ENCODE measurements around the gene JMJD6.

JMJD6 gene

DNA sequence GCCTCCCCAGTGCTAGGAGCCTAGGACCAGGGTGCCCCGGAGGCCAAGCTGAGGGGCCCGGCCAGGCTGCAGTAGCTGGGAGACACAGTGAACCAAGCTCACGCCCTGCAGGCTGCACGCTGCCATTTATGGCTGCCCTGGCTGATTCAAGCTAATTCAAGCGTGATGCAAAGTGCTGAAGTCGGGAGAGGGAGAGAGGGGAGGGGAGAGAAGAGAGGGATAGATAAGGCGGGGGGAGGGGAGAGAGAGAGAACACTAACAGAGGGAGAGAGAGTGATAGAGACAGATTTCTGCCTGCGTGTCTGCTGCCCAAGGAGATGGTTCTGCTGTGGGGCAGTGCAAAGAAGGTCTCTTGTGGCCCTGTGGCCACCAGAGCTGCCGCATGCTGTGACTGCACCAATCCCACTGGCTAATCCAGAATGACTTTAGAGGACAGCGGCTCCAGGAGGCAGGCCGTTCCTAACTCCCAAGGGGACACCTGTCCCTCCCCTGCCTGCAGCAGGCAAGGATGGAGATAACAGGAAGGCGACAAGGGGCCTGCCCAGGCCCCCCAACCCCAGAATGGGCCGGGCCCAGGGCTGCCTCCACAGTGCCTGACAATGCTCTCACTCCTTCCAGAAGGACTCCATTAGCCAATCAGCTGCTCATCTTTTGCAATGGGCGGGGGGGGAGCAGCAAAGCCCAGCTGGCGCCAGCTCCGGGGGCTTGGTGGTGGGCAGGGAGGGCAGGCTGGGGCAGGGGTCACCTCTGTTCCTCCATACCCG is 28.5 kb downstream of the JMJD6 start:
- DNase-seq (ENCODE audit: low read depth), result no peak

DNA sequence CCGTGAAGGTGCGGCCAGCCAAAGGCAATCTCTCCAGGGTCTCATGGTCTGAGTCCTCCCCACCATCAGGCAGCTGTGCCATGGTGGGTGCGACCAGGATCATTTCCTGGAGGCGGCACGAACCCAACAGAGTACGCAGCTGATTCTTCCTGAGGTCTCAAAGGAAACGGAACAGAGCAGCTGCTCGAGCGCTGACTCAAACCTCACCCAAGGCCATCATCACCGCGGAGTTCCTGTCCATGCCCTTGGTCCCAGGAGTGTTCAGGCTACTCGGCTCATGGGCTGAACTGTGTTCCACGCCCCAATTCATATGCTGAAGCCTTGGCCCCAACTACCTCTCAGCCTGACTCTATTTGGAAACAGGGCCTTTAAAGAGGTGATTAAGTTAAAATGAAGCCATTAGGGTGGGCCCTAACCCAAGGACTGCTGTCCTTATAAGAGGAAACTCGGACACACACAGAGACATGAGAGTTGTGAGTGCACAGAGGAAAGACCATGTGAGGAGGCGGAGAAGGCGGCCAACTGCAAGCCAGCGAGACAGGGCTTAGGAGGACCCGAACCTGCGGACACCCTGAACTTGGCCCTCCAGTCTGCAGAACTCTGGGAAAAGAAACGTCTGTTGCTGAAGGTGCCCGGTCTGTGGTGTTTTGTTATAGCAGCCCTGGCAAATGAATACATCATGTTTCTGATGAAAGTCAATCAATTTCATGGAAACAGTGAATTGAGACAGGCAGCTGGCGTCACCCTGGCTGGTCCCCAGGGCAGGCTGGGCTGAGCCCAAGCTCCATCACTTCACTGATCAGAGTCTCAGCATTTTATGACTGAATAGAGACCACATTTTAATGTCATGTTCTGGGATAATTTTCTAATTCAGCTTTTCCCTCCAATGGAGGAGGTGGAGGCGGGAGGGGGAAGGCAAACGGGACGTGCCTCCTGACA is 29.4 kb downstream of the JMJD6 start:
- no peak for DNase-seq (ENCODE audit: low read depth)

DNA sequence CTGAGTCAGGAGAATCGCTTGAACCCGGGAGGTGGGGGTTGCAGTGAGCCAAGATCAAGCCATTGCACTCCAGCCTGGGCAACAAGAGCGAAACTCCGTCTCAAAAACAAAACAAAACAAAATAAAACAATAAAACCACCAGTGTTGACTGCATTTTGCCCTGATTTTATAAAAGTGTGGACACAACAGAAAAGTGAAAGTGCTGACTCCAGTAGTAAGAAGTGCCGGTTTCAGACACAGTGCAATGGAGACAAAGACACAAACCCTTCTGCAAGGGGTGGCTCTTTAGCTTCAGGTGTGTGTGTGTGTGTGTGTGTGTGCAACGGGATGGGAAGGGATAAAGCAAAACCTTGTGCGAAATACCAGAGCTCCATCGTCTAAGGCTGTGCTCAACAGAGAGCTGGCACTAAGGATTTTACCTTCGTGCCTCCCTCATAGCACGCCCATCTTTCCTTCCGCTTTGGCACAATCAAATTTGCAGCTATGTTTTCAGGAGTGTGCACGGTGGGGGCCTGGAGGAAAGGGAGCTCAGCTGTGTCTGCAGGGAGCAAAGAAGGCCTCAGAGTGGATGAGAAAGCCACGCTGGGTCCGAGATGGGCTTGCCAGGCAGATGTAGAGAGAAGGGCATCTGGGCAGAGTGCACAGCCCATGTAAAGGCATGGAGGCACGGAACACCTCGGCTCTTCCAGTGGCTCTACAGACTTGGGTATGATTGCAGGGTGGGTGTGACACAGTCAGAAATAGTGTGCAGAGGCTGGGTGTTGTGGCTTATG is 31.2 kb downstream of the JMJD6 start:
- DNase-seq (ENCODE audit: low read depth), result no peak

DNA sequence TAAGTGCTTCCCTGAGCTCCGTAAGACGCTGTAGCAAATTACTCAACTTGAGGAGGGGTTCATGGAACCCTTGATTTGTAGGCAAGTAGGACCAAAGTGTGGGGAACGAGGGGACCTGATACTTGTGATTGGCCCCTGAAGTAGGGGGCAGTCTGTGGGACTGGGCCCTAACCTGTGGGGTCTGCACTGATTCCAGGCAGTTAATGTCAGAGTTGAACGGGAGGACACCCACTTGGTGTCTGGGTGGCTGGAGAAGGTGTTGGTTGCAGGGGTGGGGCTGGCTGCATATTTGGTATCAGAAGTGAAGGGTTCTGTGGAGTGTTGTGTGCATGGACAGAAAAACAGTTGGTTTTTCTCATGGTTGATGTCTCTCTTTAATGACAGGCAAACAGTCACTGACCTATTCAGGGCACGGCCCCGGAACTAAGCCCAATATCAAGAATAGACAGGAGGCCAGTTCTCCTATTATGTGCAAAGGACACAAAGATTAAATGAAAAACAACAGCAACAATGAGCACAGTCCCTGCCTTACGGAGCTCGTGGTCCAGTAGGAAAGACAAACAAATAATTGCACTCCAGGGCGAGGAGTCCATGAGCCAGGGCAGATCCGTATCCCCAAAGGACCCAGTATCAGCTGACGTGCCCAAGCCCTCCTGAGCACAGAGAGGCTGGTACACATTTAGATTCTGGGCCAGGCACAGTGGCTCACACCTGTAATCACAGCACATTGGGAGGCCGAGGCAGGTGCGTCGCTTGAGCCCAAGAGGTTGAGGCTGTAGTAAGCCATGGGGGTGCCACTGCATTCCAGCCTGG is 34.8 kb downstream of the JMJD6 start:
- no peak for DNase-seq (ENCODE audit: low read depth)

DNA sequence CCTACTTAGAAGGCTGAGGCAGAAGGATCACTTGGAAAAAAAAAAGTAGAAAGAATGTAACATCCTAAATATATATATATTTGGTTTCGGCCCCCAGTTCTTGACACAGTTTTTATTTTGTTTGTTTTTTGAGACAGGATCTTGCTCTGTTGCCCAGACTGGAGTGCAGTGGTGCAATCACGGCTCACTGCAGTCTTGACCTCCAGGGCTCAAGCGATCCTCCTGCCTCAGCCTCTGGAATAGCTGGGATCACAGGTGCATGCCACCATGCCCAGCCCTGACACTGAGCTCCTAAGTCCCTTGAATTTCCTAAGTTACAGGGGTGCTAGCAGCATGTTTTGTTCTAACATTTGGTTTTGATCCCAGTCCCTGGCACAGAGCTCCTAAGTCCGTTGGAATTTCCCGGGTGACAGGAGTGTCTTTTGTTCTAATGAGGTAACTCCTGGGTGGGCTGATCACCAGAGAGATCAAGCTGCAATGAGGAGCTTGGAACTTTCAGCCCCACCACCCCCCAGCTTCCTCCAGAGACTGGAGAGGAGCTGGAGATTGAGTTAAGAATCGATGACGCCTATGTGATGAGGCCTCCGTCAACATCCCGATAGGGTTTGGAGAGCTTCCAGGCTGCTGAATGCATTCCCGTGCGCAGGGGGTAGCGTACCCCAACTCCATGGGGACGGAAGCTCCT is 35.7 kb downstream of the JMJD6 start:
- no peak for DNase-seq (ENCODE audit: low read depth)

DNA sequence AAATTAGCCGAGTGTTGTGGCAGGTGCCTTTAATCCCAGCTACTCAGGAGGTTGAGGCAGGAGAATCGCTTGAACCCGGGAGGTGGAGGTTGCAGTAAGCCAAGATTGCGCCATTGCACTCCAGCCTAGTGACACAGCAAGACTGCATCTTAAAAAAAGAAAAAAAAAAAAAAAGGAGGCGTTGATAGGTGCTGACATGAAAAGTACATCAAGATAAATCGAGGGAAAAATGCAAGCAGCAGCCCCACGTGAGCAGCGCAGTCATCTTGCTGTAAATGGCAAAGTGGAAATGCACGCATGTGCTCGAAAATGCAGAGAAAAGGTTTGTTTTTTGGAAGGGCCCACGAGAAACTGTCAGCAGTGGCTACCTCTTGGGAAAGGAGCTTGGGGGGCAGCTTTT is 36.5 kb downstream of the JMJD6 start:
- no peak for DNase-seq (ENCODE audit: low read depth)

DNA sequence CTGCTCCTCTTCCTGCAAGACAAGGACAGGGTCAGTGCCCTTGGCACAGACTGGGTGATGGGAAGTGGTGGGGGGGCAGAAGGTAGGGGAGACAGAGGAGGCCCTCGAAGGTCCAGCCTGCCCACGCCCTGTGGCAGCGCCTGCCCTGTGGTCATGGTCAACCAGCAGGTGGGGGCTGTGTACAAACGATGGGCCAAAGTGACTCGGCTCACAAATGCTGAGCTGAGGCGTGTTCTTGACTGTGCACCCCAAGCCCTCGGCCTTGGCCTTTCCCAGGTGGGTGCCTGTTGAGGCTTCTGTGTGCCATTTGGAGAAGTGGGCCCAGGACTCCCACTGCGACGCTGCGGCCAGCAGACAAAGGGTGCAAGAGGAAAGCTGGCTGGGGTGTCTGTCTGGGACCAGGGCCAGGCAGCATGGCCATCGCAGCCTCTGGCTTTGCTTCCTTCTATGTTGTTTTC is 38.2 kb downstream of the JMJD6 start:
- no peak for DNase-seq (ENCODE audit: low read depth)

DNA sequence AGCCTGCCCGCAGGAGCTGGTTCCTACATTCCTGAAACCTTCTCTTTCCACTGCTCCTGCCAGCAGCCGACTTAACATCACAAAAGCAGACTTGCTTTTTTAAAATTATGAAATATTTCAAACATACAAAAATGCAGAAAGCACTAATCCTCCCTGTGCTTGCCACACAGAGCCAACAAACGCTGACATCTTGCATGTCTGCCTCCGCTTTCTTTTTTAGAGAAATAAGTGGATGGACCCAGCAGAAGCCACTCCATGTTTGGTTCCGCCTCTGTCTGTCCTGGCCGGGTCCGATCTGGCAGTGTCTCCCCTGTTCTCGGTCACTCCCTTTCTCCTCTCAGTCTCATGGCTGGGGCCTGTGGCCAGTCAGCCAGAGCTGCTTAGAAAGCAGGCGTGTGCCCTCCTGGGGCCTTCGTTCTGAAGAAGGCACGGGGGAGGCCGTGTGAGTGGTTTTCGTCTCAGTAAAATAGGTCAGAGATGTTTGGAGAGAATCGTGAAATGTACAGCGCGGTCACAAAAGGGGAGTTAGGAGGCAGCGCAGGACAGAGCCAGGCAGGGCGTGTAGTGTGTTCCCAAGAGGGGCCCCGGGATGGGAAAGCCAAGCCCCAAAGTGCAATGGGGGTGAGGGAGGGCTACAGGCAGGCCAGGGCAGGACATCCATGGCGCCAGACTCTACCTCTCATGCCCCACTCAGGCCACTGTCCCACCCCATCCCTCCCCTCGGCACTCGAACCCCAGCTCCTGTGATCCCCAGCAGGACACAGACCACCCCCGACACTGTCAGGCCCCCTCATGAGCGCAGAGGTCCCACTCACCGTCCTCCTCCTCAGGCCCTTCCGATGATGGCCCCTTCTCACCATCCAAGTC is 38.9 kb downstream of the JMJD6 start:
- DNase-seq (ENCODE audit: low read depth), result no peak

DNA sequence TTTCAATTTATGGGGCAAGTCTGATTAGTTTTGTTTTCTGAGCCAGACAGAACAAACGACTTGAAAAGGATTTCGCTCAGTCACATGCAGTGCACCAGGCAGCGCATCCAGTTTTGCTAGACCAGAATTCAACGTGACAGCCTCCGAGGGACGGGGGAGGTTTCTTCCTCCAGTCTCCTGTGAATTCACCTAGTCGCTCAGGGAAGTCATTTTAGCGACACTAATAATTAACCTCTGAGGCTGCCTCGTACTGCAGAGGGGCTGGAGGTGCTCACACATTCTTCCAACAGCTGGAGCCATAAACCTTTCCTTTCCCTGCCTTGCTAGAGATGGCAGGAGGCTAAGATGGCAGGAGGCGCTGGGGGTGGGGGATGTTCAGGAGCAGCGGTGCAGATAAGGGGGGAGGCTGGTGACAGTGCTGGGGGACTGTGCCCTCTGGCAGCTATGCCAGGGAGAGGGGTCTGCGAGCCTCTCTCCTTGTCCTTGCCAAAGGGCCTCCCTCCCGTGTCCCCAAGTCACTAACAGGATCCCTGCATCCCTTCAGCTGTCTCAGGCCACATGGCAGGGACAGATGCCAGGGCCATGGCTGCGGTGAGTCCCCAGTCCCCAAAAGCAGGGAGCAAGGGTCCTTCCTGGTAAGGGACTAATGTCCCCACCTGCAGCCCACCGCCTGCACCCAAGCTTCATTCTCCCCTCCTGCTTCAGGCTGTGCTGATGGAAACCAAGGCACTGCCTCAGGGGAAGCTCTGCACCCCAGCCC is 39.7 kb downstream of the JMJD6 start:
- DNase-seq (ENCODE audit: low read depth), result no peak

DNA sequence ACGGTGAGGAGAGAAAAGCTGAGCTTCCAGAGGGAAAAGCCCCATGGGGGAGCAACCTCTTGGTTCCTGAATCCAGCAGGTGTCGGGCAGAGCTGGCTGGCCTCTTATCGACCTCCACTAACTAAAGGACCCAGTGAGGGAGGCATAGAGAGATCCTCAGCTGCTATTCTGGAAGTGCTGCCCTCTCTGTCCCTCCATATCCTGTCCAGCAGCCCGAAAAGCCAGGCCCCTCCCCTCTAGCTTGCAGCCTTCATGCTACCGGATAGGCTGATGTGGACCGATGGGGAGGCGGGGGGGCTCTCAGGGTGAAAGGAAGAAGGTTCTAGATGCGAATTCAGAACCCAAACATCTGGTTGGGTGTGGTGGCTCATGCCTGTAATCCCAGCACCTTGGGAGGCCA is 40.6 kb downstream of the JMJD6 start:
- DNase-seq (ENCODE audit: low read depth), result no peak

DNA sequence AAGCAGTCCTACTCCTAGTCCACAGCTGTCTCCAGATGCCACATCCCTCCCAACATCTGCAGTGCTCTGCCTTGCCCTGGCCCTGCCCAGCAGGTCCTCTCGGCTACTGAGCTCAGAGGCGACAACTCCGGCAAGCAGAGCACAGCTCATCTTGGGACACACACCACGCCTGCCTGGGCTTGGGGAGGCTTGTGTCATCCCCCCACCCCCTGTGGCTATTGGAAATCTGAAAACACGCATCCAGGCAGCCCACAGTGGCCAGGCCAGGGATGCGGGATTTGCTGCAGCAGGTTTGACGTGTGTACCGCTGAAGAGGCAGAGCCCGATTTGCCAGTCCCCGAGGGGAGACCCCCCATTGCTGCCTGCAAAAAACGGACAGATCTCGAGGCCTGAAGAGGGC is 41.0 kb downstream of the JMJD6 start:
- no peak for DNase-seq (ENCODE audit: low read depth)

DNA sequence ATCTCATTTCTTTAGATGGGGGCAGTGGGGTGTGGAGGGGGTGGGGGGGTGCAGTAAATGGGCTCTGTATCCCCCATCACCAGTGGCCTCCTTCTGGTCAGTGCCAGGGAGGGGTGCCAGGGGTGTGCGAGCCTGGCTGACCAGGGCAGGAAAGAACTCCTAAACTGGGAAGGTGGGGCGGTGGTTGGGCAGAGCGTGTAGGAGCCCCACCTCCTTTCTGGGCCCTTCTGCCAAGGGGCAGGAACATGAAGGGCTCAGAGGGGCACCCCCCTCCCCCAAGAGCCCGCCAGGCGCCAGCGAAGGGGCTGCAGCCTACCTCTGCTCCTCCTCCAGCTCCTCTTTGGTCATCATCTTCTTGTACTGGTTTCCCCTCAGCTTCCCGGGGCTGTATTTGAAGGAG is 41.6 kb downstream of the JMJD6 start:
- DNase-seq (ENCODE audit: low read depth), result no peak

DNA sequence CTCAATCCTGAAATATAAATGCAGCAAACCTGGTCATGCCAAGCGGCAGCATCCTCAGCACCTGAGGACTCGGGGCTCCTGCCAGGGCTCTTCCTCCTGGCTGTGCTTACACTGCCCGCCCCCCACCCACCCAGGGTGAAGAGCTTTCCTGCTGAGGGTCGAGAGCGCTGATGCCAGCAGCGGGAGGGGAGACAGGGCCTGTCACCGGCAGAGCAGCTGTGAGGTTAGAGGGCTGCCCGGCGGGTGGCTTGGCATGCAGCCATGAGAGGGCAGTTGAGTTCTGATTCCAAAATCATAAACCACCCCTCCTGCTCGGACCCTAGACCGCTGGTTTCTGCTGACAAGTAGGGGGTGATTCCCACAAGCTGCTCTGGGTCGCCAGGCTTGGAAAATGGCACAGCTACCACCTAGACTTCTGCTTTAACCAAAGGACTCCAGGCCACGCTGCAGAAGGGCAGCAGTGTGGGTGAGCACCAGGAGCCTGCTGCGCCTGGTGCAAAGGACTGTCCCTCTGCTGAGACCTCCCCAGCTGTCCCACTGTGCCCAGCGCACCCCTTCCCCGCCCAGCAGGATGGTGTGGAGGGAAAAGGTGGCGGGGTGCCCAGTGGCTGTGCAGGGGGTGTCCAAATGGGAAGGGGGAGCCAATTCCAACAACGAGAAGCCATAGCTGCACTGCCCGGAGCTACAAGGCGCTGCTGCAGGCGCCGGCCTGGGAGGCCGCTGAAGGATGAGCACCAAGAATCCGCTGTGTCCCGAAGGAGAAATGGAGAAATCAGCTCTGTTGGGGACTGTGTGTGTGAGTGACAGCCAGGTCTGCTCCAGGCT is 42.3 kb downstream of the JMJD6 start:
- DNase-seq (ENCODE audit: low read depth), result no peak

DNA sequence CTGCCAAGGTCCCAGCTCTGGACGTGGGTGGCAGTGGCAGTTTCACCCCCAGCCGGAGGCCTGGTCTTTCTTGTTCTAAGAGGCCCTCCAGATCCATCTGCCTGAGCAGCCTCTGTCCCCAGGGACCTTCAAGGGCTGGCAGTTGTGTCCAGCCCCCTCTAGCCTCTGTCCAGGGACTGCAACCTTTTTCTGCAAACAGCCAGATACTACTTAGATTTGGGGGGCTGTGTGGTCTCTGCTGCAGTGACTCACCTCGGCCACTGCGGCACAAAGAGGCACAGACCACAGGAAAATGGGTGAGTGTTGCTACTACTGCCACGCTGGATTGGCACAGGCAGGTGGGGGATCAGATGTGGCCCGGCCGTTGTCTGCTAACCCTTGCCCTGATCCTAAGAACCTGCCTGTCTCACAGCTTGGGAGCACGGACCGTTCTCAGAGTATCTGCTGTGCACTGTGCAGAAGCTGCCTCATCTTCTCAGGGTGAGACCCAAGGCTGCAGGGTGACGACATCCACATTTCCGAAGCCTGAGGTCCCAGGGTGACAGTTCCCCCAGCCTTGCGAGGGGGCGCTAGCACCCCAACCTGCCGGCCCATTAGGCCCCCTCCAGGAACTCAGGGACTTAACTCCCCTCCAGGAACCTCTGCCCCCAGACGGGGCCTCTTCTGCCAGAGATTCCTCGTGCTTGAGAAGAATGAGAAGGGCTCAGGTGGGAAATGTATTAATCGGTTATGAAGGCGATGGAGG is 43.2 kb downstream of the JMJD6 start:
- DNase-seq (ENCODE audit: low read depth), result no peak

DNA sequence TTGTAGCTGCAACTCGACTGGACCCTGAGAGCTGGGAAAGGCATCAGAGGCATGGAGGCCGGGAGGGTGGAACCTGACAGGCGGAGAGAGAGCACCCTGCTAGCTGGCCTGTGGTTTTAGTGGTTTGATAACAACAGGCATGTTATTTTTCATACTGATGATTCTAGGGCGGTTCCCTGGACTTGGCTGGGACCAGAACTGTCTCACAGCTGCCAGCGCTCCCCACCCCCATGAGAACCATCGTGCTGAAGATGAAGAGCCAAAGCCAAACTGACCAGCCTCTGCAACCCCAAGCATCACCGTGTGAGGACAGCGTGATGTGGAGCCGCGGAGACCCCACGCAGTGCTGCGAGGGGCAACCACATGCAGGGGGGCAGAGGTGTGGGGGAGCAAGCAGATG is 44.1 kb downstream of the JMJD6 start:
- DNase-seq (ENCODE audit: low read depth), result peak; percentile 59

DNA sequence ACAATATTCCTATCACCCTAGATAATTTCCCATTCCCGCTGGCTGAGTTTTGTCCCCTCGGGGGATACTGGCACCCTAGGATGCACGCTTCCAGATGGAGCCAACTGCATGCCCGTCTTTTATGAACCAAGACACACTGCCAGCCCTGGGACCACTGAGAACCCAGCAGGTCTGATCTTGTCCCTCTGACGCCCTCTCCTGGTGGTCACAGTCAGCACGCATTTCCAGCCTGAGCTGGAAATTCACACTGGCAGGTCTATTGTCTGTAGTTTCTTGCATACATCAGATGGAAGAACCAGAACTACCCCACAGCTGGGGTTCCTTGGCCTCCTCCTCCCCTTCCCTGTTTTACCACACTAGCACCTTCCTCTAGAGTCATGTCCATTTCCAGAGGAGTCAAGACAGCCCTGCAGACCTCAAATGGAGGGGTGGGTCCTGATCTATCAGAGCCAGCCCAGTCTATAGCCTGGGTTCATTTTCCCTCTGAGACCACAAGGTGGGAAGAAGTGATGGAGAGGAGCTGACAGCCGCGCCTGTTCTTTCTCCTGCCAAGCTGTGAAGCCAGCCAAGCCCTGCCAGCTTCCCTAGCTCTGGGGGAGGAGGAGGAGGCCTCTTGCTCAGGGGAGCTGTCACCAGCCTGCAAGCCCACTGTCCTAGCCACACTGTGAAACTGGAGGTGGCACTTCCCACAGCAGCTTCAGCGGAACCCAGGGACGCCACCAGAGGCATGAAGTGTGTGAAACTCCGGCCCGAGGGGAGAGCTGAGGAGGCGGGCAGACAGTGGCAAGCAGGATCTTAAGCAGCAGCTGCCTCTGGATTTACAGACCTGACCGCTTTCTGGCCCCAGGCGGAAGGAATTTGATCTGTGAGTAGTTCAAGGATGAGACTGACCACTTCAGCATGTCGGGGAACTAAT is 44.9 kb downstream of the JMJD6 start:
- no peak for DNase-seq (ENCODE audit: low read depth)

DNA sequence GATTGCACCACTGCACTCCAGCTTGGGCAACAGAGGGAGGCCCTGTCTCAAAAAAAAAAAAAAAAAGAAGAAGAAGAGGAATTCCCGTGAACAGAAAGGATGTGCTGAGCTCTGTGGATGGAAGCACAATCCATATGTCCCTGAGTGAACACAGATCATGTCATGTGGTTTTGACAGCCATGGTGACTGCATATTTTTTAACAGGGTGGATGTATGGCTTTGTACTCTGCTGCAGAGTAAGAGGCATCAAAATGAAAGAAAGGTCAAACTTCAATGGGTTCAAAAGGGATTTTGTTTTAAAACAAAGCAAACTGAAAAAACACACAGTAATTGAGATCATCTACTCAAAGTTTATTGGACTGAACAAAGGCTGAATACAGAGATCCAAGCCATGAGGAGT is 47.2 kb downstream of the JMJD6 start:
- DNase-seq (ENCODE audit: low read depth), result no peak
